Neural crest cell (in vitro differentiated cells): ENCODE data around the gene TGFBR3. TPM values are rescaled to one million over a fixed set of nuclear protein-coding genes. Genes with fewer than 3 reads are reported as not detected.

ENCODE experiments used
- DNase-seq: peaks from one replicate; pipeline ENCODE4 v3.0.0; 2021; ENCODE audit warnings: low read depth, mixed read lengths, low spot score
- H3K27ac Mint-ChIP-seq: one replicate; pipeline ENCODE4 v1.8.0; 2021; ENCODE audit warnings: mild to moderate bottlenecking, mixed read lengths; ENCODE audit not compliant: unreplicated experiment
- H3K27me3 Mint-ChIP-seq: 2 replicates; pipeline ENCODE4 v1.8.0; 2021; ENCODE audit warnings: low read depth, mild to moderate bottlenecking, mixed read lengths
- H3K36me3 Mint-ChIP-seq: 2 replicates; pipeline ENCODE4 v1.8.0; 2021; ENCODE audit warnings: low read depth, mild to moderate bottlenecking, mixed read lengths
- H3K4me1 Mint-ChIP-seq: 2 replicates; pipeline ENCODE4 v1.8.0; 2021; ENCODE audit warnings: mixed read lengths
- H3K4me3 Mint-ChIP-seq: one replicate; pipeline ENCODE4 v1.8.0; 2021; ENCODE audit warnings: mild to moderate bottlenecking, mixed read lengths
- H3K9me3 Mint-ChIP-seq: 2 replicates; pipeline ENCODE4 v1.8.0; 2021; ENCODE audit warnings: mixed read lengths
- total RNA-seq: library from RNA; stranded (reverse); gene quantifications from 2 replicates; pipeline ENCODE4 v1.2.1, GENCODE V29; 2021
- TF ChIP-seq, protein P1 (sequence below): fragments of 200-600 bp; sonication (generic); conservative IDR thresholded peaks from 2 replicates; pipeline ENCODE4 v1.5.0; 2021; ENCODE audit warnings: antibody characterized with exemption, mild to moderate bottlenecking

The TGFBR3 gene
- total RNA-seq, 1 donor from 2014 or later: 15.1 TPM

DNA sequence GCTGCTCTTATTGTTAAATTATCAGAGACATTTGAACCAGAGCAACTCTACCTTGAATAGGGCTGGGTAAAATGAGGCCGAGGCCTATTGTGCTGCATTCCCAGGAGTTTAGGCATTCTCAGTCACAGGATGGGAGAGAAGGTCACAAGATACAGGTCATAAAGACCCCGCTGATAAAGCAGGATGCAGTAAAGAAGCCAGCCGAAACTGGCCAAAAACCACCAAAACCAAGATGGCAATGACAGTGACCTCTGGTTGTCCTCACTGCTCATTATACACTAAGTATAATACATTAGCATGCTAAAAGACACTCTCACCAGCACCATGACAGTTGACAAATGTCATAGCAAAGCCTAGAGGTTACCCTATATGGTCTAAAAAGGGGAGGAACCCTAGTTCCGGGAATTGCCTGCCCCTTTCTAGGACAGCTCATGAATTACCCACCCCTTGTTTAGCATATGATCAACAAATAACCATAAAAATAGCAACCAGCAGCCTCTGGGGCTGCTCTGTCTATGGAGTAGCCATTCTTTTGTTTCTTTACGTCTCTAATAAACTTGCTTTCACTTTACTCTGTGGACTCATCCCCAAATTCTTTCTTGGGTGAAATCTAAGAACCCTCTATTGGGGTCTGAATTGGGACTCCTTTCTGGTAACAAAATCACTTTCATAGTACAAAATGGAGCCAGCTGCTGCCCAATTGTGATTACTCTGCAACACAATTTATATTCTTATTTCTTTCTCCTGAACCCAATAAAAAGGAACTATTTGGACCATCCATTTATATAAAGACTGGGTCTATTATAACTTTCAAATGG, 179.6 kb downstream of the TGFBR3 start:
- H3K4me3 Mint-ChIP-seq: no peak overlapping the region
- H3K4me1 Mint-ChIP-seq: peaks cover 19% of the 10 kb centered on the region
- DNase-seq: no peak
- H3K27me3 Mint-ChIP-seq: no peaks in the 10 kb centered on the region
- no peaks in the 10 kb centered on the region for H3K9me3 Mint-ChIP-seq
- H3K36me3 Mint-ChIP-seq: peaks cover 21% of the 10 kb centered on the region
- no peak overlapping the region for H3K27ac Mint-ChIP-seq
- TF ChIP-seq, protein P1, sequence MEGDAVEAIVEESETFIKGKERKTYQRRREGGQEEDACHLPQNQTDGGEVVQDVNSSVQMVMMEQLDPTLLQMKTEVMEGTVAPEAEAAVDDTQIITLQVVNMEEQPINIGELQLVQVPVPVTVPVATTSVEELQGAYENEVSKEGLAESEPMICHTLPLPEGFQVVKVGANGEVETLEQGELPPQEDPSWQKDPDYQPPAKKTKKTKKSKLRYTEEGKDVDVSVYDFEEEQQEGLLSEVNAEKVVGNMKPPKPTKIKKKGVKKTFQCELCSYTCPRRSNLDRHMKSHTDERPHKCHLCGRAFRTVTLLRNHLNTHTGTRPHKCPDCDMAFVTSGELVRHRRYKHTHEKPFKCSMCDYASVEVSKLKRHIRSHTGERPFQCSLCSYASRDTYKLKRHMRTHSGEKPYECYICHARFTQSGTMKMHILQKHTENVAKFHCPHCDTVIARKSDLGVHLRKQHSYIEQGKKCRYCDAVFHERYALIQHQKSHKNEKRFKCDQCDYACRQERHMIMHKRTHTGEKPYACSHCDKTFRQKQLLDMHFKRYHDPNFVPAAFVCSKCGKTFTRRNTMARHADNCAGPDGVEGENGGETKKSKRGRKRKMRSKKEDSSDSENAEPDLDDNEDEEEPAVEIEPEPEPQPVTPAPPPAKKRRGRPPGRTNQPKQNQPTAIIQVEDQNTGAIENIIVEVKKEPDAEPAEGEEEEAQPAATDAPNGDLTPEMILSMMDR: no peak

DNA sequence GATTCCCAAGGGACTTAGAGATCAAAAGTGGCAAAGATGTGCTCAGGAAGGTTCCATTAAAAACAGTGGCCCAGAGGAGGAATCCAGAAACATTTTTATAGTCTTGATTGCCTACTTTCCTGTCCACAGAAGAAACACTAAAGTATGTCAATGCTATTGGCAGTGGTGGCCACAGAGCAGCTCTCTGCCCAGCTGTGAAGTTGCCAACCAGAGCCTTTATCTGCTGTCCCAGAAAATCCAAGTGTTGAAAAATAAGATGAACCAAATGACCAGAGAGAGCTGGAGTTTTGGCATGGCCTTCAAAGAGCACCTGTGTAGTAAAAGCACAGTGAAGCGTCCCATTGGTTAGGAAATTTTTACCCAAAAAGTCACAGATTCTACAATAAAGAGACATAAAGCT, 181.2 kb downstream of the TGFBR3 start:
- Mint-ChIP-seq H3K9me3 (no peaks in the 10 kb centered on the region), H3K4me3 (no peak overlapping the region), H3K27me3 (no peaks in the 10 kb centered on the region), H3K27ac (no peak overlapping the region), H3K4me1 (peaks cover 18% of the 10 kb centered on the region), H3K36me3 (peaks cover 20% of the 10 kb centered on the region)
- TF ChIP-seq, protein P1: no peak
- no peak for DNase-seq

DNA sequence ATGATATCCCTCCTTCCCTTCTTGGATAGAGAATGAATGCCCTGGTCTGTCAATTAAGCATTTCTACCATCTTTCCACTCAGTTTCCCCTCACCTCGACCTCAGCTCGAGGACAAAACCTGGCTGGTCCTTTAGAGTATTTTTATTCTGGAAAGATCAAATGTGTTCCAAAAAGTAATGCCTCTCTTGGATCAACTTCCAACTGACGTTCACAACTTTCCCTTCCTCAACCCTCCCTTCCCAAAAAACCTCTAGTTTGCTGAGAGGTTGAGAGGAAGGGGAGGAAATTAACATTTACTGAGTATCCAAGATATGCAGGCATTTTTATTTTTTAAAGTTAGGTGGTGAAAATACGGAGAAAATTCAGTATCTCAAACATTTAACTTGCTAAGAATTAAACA, 182.9 kb downstream of the TGFBR3 start:
- H3K4me3 Mint-ChIP-seq: no peak overlapping the region
- no peaks in the 10 kb centered on the region for H3K27me3 Mint-ChIP-seq
- peak overlapping the region; percentile 37 for H3K27ac Mint-ChIP-seq
- H3K4me1 Mint-ChIP-seq: peaks cover 28% of the 10 kb centered on the region
- H3K36me3 Mint-ChIP-seq: peaks cover 26% of the 10 kb centered on the region
- DNase-seq: no peak
- TF ChIP-seq, protein P1: no peak
- no peaks in the 10 kb centered on the region for H3K9me3 Mint-ChIP-seq

DNA sequence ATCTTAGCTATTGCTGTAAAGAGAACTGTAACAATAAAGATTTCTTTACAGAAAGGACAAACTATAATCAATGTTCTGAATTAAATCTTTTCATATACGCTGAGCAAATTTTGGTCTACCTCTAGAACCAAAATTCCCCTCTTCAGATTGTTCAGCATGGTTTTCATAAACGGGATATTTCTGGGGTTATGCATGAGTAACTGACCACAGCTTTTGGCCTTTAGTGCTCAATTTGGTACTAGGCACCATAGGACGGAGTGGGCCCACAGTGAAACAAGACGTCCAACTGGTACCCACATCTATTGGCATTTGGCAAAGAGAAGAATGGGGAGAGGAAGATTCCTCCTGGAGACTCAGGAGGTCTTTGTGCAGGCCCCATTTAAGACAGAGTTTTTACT, 184.5 kb downstream of the TGFBR3 start:
- TF ChIP-seq, protein P1: no peak
- Mint-ChIP-seq H3K27ac (no peak overlapping the region), H3K4me3 (no peak overlapping the region), H3K4me1 (peaks cover 40% of the 10 kb centered on the region), H3K9me3 (no peaks in the 10 kb centered on the region), H3K27me3 (no peaks in the 10 kb centered on the region), H3K36me3 (peaks cover 22% of the 10 kb centered on the region)
- DNase-seq: no peak

DNA sequence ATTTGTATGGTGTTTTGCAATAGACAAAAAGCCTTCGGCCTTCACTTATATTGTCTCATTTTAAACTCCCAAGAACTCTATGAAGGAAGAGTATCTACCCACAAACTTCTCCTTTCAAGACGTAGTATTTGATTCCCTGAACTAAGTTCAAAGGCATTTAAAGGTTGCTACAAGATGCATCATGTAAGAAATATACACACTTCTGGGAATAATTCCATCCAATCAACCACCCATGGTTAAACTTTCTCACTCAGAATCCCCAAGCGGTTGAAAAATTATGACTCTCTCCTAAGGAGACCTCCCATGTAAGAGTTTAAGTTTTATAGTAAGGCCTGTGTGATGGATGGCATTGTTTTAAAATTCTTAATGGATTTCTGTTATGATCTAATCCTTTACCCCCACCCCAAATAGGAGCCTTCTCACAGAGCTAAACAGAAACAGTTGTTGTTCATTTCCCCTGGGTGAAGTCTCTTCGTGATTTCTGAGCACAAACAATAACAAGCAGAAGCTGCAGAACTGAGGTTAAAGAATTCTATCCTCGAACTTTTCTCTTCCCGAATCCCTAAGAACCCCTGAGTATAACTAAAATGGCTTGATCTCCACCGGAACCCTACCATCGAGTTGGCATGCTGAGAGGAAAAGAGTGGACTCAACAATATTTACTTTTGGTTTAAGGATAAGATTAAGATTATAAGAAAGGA, 185.0 kb downstream of the TGFBR3 start:
- no peaks in the 10 kb centered on the region for H3K9me3 Mint-ChIP-seq
- H3K4me1 Mint-ChIP-seq: peaks cover 45% of the 10 kb centered on the region
- no peak overlapping the region for H3K4me3 Mint-ChIP-seq
- TF ChIP-seq, protein P1: no peak
- H3K27me3 Mint-ChIP-seq: no peaks in the 10 kb centered on the region
- H3K27ac Mint-ChIP-seq: no peak overlapping the region
- no peak for DNase-seq
- peaks cover 22% of the 10 kb centered on the region for H3K36me3 Mint-ChIP-seq
